PFSK-1 (cell line): ENCODE results near the gene LTBP1.

ENCODE experiments used
- FOXP2 ChIP-seq: optimal IDR thresholded peaks from 2 replicates; pipeline ENCODE3; 2011; ENCODE audit warnings: borderline replicate concordance, control low read depth, inconsistent platforms; ENCODE audit not compliant: insufficient read depth; ENCODE audit errors: extremely low read length, extremely low read depth
- POLR2AphosphoS5 ChIP-seq: IDR thresholded peaks from 2 replicates; pipeline ENCODE4 v1.6.1; 2012; ENCODE audit warnings: low read depth, mild to moderate bottlenecking, control low read depth, low read length, moderate library complexity
- SIN3A ChIP-seq: IDR thresholded peaks from 2 replicates; pipeline ENCODE4 v1.6.1; 2012; ENCODE audit warnings: mild to moderate bottlenecking, low read length, moderate library complexity, borderline replicate concordance; ENCODE audit not compliant: insufficient read depth
- TAF1 ChIP-seq: IDR thresholded peaks from 2 replicates; pipeline ENCODE4 v1.6.1; 2012; ENCODE audit warnings: low read length, control low read depth, borderline replicate concordance; ENCODE audit not compliant: insufficient read depth
- TF ChIP-seq, protein P1 (sequence below), 2 experiments: IDR thresholded peaks; 2 replicates each; pipeline versions ENCODE4 v1.6.1 to v1.8.0; 2011 to 2012; ENCODE audit warnings: low read depth in 2 of 2, low read length in 2 of 2, control low read depth in 1 of 2, inconsistent platforms in 1 of 2, mild to moderate bottlenecking in 1 of 2, moderate library complexity in 1 of 2; ENCODE audit not compliant: insufficient read depth in 1 of 2

The LTBP1 gene

DNA sequence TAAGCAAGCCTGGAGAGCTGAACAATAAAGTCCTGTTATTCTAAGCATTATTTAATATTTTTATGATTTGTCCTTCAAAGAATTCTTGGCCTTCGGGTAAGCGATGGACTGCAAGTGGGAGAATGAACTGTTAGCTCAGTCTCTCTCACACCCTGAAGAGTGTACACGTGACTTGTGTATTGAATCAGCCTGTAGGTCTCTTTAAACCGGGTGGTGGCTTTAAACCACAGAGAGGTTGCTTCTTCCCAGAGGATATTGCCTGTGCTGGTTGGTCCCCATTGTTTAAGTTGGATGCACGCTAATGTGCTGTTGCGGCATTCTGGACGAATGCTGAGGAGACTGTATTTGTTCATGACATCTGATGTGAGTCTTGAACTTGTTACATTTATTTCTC lies 183.3 kb downstream of the LTBP1 start:
- no peak for TF ChIP-seq POLR2AphosphoS5

DNA sequence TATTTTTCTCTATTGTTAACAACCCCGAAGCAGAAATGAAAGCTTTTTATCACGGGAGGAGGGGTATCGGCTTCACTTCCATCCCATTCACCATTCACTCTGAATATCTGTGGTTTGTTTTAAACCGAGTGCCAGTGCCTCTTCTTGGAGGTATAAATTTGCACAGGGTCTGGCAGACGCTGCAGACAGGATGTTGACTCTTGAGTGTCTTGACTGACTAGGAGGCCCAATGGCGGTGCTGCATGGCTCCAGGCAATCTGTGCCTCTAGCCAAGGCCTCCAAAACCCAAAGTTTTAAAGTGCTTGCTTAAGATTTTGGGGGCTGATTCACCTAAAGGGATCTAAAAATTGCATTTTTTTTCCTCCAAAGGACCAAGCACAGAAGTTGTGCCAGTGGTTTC lies 183.8 kb downstream of the LTBP1 start:
- TF ChIP-seq, protein P1, sequence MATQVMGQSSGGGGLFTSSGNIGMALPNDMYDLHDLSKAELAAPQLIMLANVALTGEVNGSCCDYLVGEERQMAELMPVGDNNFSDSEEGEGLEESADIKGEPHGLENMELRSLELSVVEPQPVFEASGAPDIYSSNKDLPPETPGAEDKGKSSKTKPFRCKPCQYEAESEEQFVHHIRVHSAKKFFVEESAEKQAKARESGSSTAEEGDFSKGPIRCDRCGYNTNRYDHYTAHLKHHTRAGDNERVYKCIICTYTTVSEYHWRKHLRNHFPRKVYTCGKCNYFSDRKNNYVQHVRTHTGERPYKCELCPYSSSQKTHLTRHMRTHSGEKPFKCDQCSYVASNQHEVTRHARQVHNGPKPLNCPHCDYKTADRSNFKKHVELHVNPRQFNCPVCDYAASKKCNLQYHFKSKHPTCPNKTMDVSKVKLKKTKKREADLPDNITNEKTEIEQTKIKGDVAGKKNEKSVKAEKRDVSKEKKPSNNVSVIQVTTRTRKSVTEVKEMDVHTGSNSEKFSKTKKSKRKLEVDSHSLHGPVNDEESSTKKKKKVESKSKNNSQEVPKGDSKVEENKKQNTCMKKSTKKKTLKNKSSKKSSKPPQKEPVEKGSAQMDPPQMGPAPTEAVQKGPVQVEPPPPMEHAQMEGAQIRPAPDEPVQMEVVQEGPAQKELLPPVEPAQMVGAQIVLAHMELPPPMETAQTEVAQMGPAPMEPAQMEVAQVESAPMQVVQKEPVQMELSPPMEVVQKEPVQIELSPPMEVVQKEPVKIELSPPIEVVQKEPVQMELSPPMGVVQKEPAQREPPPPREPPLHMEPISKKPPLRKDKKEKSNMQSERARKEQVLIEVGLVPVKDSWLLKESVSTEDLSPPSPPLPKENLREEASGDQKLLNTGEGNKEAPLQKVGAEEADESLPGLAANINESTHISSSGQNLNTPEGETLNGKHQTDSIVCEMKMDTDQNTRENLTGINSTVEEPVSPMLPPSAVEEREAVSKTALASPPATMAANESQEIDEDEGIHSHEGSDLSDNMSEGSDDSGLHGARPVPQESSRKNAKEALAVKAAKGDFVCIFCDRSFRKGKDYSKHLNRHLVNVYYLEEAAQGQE (IDR thresholded peaks at IDR 0.05; ENCODE audit: insufficient read depth in 1 of 2, low read depth in 2 of 2, low read length in 2 of 2) = no peak
- TF ChIP-seq FOXP2 (no peak), SIN3A (no peak), TAF1 (no peak), POLR2AphosphoS5 (no peak)

DNA sequence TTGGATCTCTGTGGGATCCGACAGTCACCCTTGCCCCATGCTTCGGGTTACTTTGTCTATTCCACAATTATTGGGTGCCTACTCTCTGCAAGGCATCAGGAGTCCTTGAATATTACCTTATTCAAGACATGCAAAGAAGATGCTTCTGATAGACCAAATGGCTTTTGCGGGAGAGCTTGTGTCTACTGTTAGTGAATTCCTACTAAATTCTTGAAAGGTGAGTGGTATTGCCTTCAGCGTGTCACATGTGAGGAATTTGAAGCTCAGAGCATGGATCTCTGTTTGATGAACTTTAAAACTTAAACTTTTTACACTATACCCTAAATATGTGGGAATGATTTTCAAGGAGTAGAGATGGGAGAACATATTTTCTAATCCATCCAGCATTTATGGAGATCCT lies 184.4 kb downstream of the LTBP1 start:
- no peak for TF ChIP-seq POLR2AphosphoS5
- TF ChIP-seq TAF1 = no peak
- TF ChIP-seq, protein P1 (IDR thresholded peaks at IDR 0.05; ENCODE audit: insufficient read depth in 1 of 2, low read depth in 2 of 2, low read length in 2 of 2) = no peak
- no peak for TF ChIP-seq FOXP2
- no peak for TF ChIP-seq SIN3A

DNA sequence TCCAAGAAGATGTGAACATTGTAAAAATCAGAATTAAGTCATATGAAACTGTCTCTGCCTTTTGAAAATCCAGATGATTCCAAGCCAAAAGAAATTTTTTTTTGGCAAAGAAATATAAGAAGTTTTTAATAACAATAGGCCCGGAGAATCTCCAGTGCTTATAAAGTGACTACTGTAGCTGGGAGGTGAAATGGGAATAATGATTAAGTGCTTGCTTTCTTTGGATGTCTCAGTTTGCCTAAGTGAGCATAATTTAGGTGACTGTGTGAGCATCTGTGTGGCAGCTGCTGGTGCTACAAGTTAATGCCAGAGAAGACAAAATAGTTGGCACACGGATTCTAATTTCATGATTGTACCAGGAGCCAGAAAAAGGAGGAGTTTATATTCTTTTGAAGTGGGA lies 185.0 kb downstream of the LTBP1 start:
- TF ChIP-seq SIN3A (no peak), FOXP2 (no peak), TAF1 (no peak), POLR2AphosphoS5 (no peak)

DNA sequence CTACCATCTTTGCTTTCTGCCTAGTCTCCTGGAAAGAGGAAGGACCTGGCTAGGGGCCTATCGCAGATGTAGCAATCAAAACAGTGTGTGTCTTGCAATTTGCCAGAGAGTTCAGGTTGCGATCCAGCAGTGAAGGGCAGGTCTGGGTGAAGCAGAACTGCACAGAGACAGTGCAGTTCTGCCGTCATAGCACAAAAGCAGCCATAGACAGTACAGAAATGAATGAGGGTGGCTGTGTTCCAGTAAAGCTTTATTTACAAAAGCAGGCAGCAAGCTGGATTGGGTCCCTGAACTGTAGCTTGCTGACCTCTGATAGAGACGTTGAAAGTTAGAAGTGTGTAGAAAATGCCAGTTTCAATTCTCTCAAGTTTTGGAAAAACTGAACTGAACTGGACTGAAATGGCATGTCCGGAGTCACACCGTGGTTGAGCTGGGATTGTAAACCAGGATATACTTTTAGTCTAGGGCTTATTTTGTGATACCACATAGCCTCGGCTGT lies 186.8 kb downstream of the LTBP1 start:
- TF ChIP-seq, protein P1 (IDR thresholded peaks at IDR 0.05; ENCODE audit: insufficient read depth in 1 of 2, low read depth in 2 of 2, low read length in 2 of 2) = no peak
- TF ChIP-seq TAF1 (no peak), POLR2AphosphoS5 (no peak), SIN3A (no peak), FOXP2 (no peak)

DNA sequence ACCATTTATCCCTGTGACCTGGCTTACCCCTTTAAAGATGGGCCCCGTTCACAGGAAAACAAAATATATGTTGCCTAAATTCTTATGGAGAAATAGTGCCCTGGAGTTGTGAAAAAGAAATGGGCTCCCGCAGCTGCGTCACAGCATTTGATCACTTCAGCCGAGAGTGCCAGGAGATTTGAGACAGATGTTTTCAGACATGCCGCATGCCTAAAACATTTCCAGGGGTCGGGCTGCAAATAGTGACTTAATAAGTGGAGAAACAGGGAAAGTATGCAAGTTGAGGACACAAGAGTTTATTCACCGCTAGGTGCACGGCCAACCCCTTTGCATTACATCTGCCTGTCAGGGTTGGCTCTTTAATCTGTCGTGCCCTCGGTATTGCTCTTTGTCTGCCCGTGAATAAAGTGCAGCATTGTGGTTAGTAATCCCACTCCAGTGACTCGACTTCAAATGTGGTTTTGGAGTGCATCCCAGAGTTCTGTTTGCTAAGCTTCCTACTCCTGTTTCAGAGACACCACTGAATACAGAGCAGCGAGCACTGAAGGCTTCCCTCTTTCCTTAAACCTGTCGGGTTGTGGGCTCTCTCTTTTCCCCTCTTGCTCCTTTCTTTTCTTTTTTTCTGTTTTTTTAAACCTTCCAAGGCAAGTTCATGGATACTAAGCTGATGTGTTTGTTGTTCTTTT lies 187.5 kb downstream of the LTBP1 start:
- TF ChIP-seq POLR2AphosphoS5 (no peak), TAF1 (no peak), FOXP2 (no peak), SIN3A (no peak)
- TF ChIP-seq, protein P1 (IDR thresholded peaks at IDR 0.05; ENCODE audit: insufficient read depth in 1 of 2, low read depth in 2 of 2, low read length in 2 of 2) = no peak
